GM12875 (cell line): Measurements from ENCODE around the gene MRPS23.
A peak's percentile ranks its signal among the peaks of the same experiment; 100 is the strongest.

Source experiments
- H3K4me3 ChIP-seq: one replicate; pipeline ENCODE4 v1.5.1; 2011; ENCODE audit warnings: low read depth, low read length, control low read depth
- CTCF ChIP-seq: IDR thresholded peaks from 2 replicates; pipeline ENCODE4 v1.5.1; 2011; ENCODE audit warnings: low read depth, mild to moderate bottlenecking, control low read depth, inconsistent platforms, low read length, moderate library complexity, borderline replicate concordance; ENCODE audit not compliant: insufficient read depth

The MRPS23 gene

GRCh38 chr17:57842280-57842679 lies 7.6 kb downstream of the MRPS23 start:
- H3K4me3 ChIP-seq = no peak overlapping the region
- no peak for TF ChIP-seq CTCF

GRCh38 chr17:57839571-57839923 lies 10.3 kb downstream of the MRPS23 start:
- no peak for TF ChIP-seq CTCF
- no peak overlapping the region for H3K4me3 ChIP-seq

- H3K4me3 ChIP-seq = no peak overlapping the region
- no peak for TF ChIP-seq CTCF
Measured at GRCh38 chr17:57838857-57839570, 10.8 kb downstream of the MRPS23 start.

GRCh38 chr17:57838453-57838852 lies 11.4 kb downstream of the MRPS23 start:
- no peak for TF ChIP-seq CTCF
- H3K4me3 ChIP-seq = no peak overlapping the region

GRCh38 chr17:57835333-57835900 lies 14.4 kb downstream of the MRPS23 start:
- no peak overlapping the region for H3K4me3 ChIP-seq
- TF ChIP-seq CTCF = no peak

- TF ChIP-seq CTCF = 0 out of 2 replicates have a peak, but pooled peaks have one; percentile 0
- no peak overlapping the region for H3K4me3 ChIP-seq
Measured at GRCh38 chr17:57834146-57834741, 15.6 kb downstream of the MRPS23 start.
